DND-41 (cell line): ENCODE results near the gene CCL25.

ENCODE experiments used
- CTCF ChIP-seq: IDR thresholded peaks from 2 replicates; pipeline ENCODE4 v1.5.1; 2012; ENCODE audit warnings: borderline replicate concordance, low read length, moderate library complexity, mild to moderate bottlenecking; ENCODE audit not compliant: poor library complexity, severe bottlenecking; ENCODE audit errors: extremely low read depth
- EZH2 ChIP-seq: IDR thresholded peaks from 3 replicates; pipeline ENCODE4 v1.6.1; 2012; ENCODE audit warnings: borderline replicate concordance, low read depth, mild to moderate bottlenecking, moderate library complexity, low read length, inconsistent platforms; ENCODE audit not compliant: severe bottlenecking

GRCh38 chr19:8085598-8086408 is 33.2 kb downstream of the CCL25 start:
- TF ChIP-seq CTCF (no peak), EZH2 (no peak)
